Measurements from ENCODE around the gene RBM5. TPM values are rescaled to one million over a fixed set of nuclear protein-coding genes. Genes with fewer than 3 reads are reported as not detected.

Gene RBM5
- total RNA-seq, 1 donor from 2014 or later: 153 TPM

GRCh38 chr3:50160561-50160983, 71.9 kb downstream of the RBM5 start:
- intact Hi-C loops (cut with DNase I): no loop called here
- Histone ChIP-seq H3K9me3 (no peaks in the 10 kb centered on the region), H3K36me3 (peaks cover 3% of the 10 kb centered on the region), H3K4me1 (peaks cover 84% of the 10 kb centered on the region), H3K27ac (peak overlapping the region; percentile 76), H3K27me3 (ENCODE audit: low read depth) (peaks cover 11% of the 10 kb centered on the region), H3K4me3 (peak overlapping the region; percentile 19)
- no peak for TF ChIP-seq CTCF (IDR thresholded peaks at IDR 0.05)
- DNase-seq (no peak), ATAC-seq (peak; percentile 7 to 9)

- Histone ChIP-seq H3K4me1 (peaks cover 86% of the 10 kb centered on the region), H3K27ac (peak overlapping the region; percentile 76), H3K36me3 (peaks cover 3% of the 10 kb centered on the region), H3K27me3 (ENCODE audit: low read depth) (peaks cover 3% of the 10 kb centered on the region), H3K4me3 (peak overlapping the region; percentile 19), H3K9me3 (no peaks in the 10 kb centered on the region)
- intact Hi-C loops (cut with DNase I): no loop called here
- TF ChIP-seq CTCF (IDR thresholded peaks at IDR 0.05): no peak
- ATAC-seq (no peak), DNase-seq (no peak)
Measured at GRCh38 chr3:50161320-50161719, 72.6 kb downstream of the RBM5 start.

GRCh38 chr3:50162034-50162883, 73.5 kb downstream of the RBM5 start:
- DNase-seq (no peak), ATAC-seq (no peak)
- H3K36me3 ChIP-seq: peaks cover 3% of the 10 kb centered on the region
- no peaks in the 10 kb centered on the region for H3K27me3 ChIP-seq (ENCODE audit: low read depth)
- intact Hi-C loops (cut with DNase I): no loop called here
- peaks cover 95% of the 10 kb centered on the region for H3K4me1 ChIP-seq
- peak overlapping the region; percentile 76 for H3K27ac ChIP-seq
- no peak overlapping the region for H3K4me3 ChIP-seq
- no peak for TF ChIP-seq CTCF (IDR thresholded peaks at IDR 0.05)
- no peaks in the 10 kb centered on the region for H3K9me3 ChIP-seq

- no peak for TF ChIP-seq CTCF (IDR thresholded peaks at IDR 0.05)
- Histone ChIP-seq H3K4me3 (no peak overlapping the region), H3K36me3 (peaks cover 3% of the 10 kb centered on the region), H3K27me3 (ENCODE audit: low read depth) (no peaks in the 10 kb centered on the region), H3K4me1 (peaks cover 96% of the 10 kb centered on the region), H3K9me3 (no peaks in the 10 kb centered on the region), H3K27ac (peak overlapping the region; percentile 76)
- DNase-seq: peak; percentile 77
- intact Hi-C loops (cut with DNase I): no loop called here
- ATAC-seq: peak in 1 of 2 donors; percentile 28
Measured at GRCh38 chr3:50163572-50164455, 75.1 kb downstream of the RBM5 start.

GRCh38 chr3:50164481-50164880, 75.8 kb downstream of the RBM5 start:
- no peak overlapping the region for H3K4me3 ChIP-seq
- no peaks in the 10 kb centered on the region for H3K9me3 ChIP-seq
- H3K36me3 ChIP-seq: peaks cover 3% of the 10 kb centered on the region
- no peak for DNase-seq
- no peaks in the 10 kb centered on the region for H3K27me3 ChIP-seq (ENCODE audit: low read depth)
- intact Hi-C loops (cut with DNase I): no loop called here
- H3K4me1 ChIP-seq: peaks cover 96% of the 10 kb centered on the region
- no peak for TF ChIP-seq CTCF (IDR thresholded peaks at IDR 0.05)
- peak overlapping the region; percentile 76 for H3K27ac ChIP-seq
- no peak for ATAC-seq
